ENCODE results near the gene PPFIBP1. TPM values are rescaled to one million over a fixed set of nuclear protein-coding genes. Genes with fewer than 3 reads are reported as not detected.

PPFIBP1 gene
- total RNA-seq, 4 donors from 2014 or later = 47.2 to 77.3 (median 52.7) TPM

GRCh38 chr12:27644158-27644845 is 120.3 kb downstream of the PPFIBP1 start:
- no peak overlapping the region for H3K4me3 ChIP-seq (ENCODE audit: low read depth, poor library complexity, severe bottlenecking)
- 70 to 71% methylated on average over 4 of the region's 4 CpGs for WGBS, 2 donors
- intact Hi-C loops (cut with DNase I; ENCODE audit: low total_unique reads) = no loop called here
- TF ChIP-seq CTCF (IDR thresholded peaks at IDR 0.05) (no peak), POLR2A (IDR thresholded peaks at IDR 0.05) (no peak)
- no peak for DNase-seq (ENCODE audit: low spot score in 2 of 2)

- intact Hi-C loops (cut with DNase I; ENCODE audit: low total_unique reads) = no loop called here
- no peak for TF ChIP-seq POLR2A (IDR thresholded peaks at IDR 0.05)
- TF ChIP-seq CTCF (IDR thresholded peaks at IDR 0.05) = no peak
- no peak for DNase-seq (ENCODE audit: low spot score in 2 of 2)
- no peak overlapping the region for H3K4me3 ChIP-seq (ENCODE audit: low read depth, poor library complexity, severe bottlenecking)
- 87 to 92% methylated on average over 3 of the region's 3 CpGs for WGBS, 2 donors
Measured at GRCh38 chr12:27645671-27646070, 121.7 kb downstream of the PPFIBP1 start.

GRCh38 chr12:27646149-27646548 is 122.1 kb downstream of the PPFIBP1 start:
- no peak overlapping the region for H3K4me3 ChIP-seq (ENCODE audit: low read depth, poor library complexity, severe bottlenecking)
- 33 to 47% methylated on average over 2 of the region's 2 CpGs for WGBS, 2 donors
- intact Hi-C loops (cut with DNase I; ENCODE audit: low total_unique reads) = no loop called here
- no peak for DNase-seq (ENCODE audit: low spot score in 2 of 2)
- TF ChIP-seq CTCF (IDR thresholded peaks at IDR 0.05) (no peak), POLR2A (IDR thresholded peaks at IDR 0.05) (no peak)

- no peak overlapping the region for H3K4me3 ChIP-seq (ENCODE audit: low read depth, poor library complexity, severe bottlenecking)
- no peak for DNase-seq (ENCODE audit: low spot score in 2 of 2)
- 82 to 88% methylated on average over 1 of the region's 1 CpG for WGBS, 2 donors
- intact Hi-C loops (cut with DNase I; ENCODE audit: low total_unique reads) = loop anchor here (5.0 kb wide), 1 partner anchor 218 kb away; no protein-coding TSS in a partner anchor
- no peak for TF ChIP-seq CTCF (IDR thresholded peaks at IDR 0.05)
- TF ChIP-seq POLR2A (IDR thresholded peaks at IDR 0.05) = no peak
Measured at GRCh38 chr12:27650011-27650410, 126.0 kb downstream of the PPFIBP1 start.

GRCh38 chr12:27651201-27651600 is 127.2 kb downstream of the PPFIBP1 start:
- TF ChIP-seq POLR2A (IDR thresholded peaks at IDR 0.05) = no peak
- TF ChIP-seq CTCF (IDR thresholded peaks at IDR 0.05) = no peak
- intact Hi-C loops (cut with DNase I; ENCODE audit: low total_unique reads) = loop anchor here (5.0 kb wide), 1 partner anchor 219 kb away; no protein-coding TSS in a partner anchor
- WGBS, 2 donors = 51 to 81% methylated on average over 1 of the region's 1 CpG

More at GRCh38 chr12:27651201-27651600, 127.2 kb downstream of the PPFIBP1 start:
- no peak for DNase-seq (ENCODE audit: low spot score in 2 of 2)
- H3K4me3 ChIP-seq (ENCODE audit: low read depth, poor library complexity, severe bottlenecking) = no peak overlapping the region

Measured in lower leg skin (tissue), 4 donors.